ENCODE measurements around the gene ITGB4.
A peak's percentile ranks its signal among the peaks of the same experiment; 100 is the strongest.

The ITGB4 gene

DNA sequence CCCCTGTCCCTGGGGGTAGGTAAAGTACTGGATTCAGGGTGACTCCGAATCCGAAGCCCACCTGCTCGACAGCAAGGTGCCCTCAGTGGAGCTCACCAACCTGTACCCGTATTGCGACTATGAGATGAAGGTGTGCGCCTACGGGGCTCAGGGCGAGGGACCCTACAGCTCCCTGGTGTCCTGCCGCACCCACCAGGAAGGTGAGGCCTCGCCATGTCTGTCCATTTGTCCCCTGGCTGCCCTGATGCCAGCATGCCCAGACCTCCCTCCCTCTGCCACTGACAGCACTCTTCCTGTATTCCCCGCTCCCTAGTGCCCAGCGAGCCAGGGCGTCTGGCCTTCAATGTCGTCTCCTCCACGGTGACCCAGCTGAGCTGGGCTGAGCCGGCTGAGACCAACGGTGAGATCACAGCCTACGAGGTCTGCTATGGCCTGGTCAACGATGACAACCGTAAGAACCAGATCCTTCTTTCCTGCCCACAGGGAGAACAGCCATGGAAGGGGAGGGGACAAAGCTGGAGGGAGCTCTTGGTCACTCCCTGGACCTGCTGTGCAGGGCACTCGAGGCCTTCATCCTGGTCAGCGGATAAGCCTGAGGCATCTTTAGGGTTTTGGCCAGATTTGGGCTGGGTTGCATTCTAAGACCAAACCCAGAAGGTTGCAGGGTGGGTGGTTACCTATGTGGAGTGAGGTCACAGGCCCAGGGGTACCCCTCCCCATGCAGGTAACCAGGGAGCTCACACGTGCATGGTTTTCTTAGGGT is 29.6 kb downstream of the ITGB4 start:
- no peak overlapping the region for H3K4me3 ChIP-seq (ENCODE audit: low read length)
- H3K27ac ChIP-seq (ENCODE audit: low read length), result no peak overlapping the region
- H3K36me3 ChIP-seq (ENCODE audit: control insufficient read depth, low read depth, low read length), result no peaks in the 10 kb centered on the region
- peaks cover 13% of the 10 kb centered on the region for H3K27me3 ChIP-seq (ENCODE audit: control insufficient read depth, insufficient read depth, low read length)
- H3K9me3 ChIP-seq (ENCODE audit: control insufficient read depth, low read depth, low read length), result no peaks in the 10 kb centered on the region
- H3K4me1 ChIP-seq (ENCODE audit: control insufficient read depth, low read depth, low read length), result no peaks in the 10 kb centered on the region
- H3K9ac ChIP-seq (ENCODE audit: low read length), result no peak overlapping the region

DNA sequence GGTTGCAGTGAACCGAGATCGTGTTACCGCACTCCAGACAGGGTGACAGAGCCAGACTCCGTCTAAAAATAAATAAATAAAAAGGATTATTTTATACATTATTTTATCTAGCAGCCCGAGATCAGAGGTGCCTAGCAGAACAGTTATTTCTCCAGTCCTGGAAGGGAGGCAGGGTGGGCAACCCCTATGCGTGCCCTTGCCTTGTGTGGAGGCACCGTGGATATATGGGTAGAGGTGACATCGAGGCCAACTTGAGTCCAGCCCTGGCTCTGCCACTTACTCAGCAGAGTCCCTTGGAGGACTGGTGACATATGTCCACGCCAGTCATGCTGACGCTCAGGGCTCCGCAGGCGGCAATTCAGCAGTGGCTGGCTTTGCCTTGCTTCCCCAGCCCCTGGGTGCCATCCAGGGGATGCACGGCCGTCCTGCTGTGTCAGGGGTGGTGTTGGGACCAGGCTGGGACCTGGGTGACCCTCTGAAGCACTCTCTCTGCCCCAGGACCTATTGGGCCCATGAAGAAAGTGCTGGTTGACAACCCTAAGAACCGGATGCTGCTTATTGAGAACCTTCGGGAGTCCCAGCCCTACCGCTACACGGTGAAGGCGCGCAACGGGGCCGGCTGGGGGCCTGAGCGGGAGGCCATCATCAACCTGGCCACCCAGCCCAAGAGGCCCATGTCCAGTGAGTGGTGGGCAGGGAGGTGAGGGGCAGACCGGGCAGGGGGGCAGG is 30.6 kb downstream of the ITGB4 start:
- Histone ChIP-seq H3K4me3 (ENCODE audit: low read length) (no peak overlapping the region), H3K27ac (ENCODE audit: low read length) (no peak overlapping the region), H3K4me1 (ENCODE audit: control insufficient read depth, low read depth, low read length) (no peaks in the 10 kb centered on the region), H3K36me3 (ENCODE audit: control insufficient read depth, low read depth, low read length) (no peaks in the 10 kb centered on the region), H3K9me3 (ENCODE audit: control insufficient read depth, low read depth, low read length) (no peaks in the 10 kb centered on the region), H3K9ac (ENCODE audit: low read length) (no peak overlapping the region), H3K27me3 (ENCODE audit: control insufficient read depth, insufficient read depth, low read length) (peaks cover 13% of the 10 kb centered on the region)

DNA sequence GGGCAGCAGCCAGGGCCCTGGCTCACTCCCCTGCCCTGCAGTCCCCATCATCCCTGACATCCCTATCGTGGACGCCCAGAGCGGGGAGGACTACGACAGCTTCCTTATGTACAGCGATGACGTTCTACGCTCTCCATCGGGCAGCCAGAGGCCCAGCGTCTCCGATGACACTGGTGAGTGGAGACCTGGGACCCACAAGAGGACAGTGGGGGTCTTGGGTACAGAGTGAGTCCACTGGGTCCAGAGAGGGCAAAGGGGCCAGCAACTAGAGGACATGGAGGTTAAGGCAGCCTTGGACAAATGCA is 31.1 kb downstream of the ITGB4 start:
- H3K27me3 ChIP-seq (ENCODE audit: control insufficient read depth, insufficient read depth, low read length), result peaks cover 13% of the 10 kb centered on the region
- H3K4me1 ChIP-seq (ENCODE audit: control insufficient read depth, low read depth, low read length), result no peaks in the 10 kb centered on the region
- no peak overlapping the region for H3K9ac ChIP-seq (ENCODE audit: low read length)
- no peak overlapping the region for H3K27ac ChIP-seq (ENCODE audit: low read length)
- no peaks in the 10 kb centered on the region for H3K36me3 ChIP-seq (ENCODE audit: control insufficient read depth, low read depth, low read length)
- no peak overlapping the region for H3K4me3 ChIP-seq (ENCODE audit: low read length)
- no peaks in the 10 kb centered on the region for H3K9me3 ChIP-seq (ENCODE audit: control insufficient read depth, low read depth, low read length)

DNA sequence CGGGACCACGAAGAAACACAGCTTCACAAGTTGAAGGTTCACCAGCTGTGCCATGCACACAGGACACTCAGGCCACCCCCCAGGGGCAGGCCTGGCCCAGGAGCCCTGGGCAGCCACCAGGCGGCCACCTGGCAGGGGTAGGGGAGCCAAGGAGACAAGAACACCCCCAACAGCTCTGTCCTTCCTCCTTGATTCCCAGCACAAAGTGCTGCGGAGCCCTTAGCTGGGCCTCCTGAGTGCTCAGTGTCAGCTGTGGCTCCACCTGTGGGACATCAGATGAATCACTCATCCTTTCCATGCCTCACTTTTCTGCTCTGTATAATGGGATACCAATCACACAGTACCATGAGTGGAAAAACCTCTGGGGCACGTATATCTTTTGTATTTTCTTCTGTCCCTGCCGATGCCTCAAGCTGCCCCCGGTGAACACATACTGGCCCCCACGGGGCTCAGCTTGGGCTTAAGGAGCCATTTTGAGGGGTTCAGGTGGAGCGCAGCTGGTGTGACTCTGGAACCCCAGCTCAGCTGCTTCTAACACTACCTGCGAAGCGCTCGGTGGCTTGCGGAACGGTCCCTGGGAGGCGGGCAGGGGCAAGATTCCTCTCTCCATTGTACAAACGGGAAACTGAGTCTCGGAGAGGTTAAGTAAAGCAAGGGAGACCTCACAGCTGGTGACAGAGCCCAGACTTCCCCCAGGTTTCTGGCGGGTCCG is 31.7 kb downstream of the ITGB4 start:
- Histone ChIP-seq H3K27ac (ENCODE audit: low read length) (no peak overlapping the region), H3K27me3 (ENCODE audit: control insufficient read depth, insufficient read depth, low read length) (peaks cover 13% of the 10 kb centered on the region), H3K9me3 (ENCODE audit: control insufficient read depth, low read depth, low read length) (no peaks in the 10 kb centered on the region), H3K36me3 (ENCODE audit: control insufficient read depth, low read depth, low read length) (no peaks in the 10 kb centered on the region), H3K4me3 (ENCODE audit: low read length) (peak overlapping the region; percentile 32), H3K4me1 (ENCODE audit: control insufficient read depth, low read depth, low read length) (no peaks in the 10 kb centered on the region), H3K9ac (ENCODE audit: low read length) (no peak overlapping the region)

DNA sequence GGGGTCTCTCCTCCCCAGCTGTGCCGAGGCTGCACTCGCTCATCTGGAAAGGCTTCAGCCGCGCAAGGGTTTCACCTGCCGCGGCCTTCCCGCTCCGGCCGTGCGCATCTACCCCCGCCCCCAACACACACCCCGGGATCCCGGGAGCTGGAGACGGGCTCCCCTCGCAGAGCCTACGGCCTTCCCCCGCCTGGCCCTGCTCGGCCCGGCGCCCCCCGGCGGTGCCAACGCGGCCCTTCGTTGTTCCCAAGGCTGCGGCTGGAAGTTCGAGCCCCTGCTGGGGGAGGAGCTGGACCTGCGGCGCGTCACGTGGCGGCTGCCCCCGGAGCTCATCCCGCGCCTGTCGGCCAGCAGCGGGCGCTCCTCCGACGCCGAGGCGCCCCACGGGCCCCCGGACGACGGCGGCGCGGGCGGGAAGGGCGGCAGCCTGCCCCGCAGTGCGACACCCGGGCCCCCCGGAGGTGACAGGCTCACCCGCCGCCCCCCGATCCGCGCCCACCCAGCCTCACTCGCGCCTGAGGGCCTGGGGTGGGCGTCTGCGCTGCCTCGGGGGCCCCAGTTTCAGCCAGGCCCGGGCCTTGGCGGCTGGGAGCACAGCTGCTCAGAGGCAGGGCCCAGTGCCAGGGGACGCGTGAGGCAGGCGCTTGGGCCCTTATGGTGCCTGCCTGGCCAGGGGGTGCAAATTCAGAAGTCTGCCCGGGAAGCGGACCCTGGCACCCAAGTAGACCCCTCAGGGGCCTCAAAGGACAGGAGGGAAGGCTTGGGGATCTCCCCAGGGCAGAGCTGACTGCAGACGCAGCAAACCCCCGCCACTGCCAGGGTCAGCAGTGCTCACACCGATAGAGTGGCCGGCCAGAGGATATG is 32.5 kb downstream of the ITGB4 start:
- H3K9ac ChIP-seq (ENCODE audit: low read length), result no peak overlapping the region
- H3K9me3 ChIP-seq (ENCODE audit: control insufficient read depth, low read depth, low read length), result no peaks in the 10 kb centered on the region
- no peak overlapping the region for H3K27ac ChIP-seq (ENCODE audit: low read length)
- no peaks in the 10 kb centered on the region for H3K36me3 ChIP-seq (ENCODE audit: control insufficient read depth, low read depth, low read length)
- H3K4me1 ChIP-seq (ENCODE audit: control insufficient read depth, low read depth, low read length), result no peaks in the 10 kb centered on the region
- peaks cover 13% of the 10 kb centered on the region for H3K27me3 ChIP-seq (ENCODE audit: control insufficient read depth, insufficient read depth, low read length)
- H3K4me3 ChIP-seq (ENCODE audit: low read length), result peak overlapping the region; percentile 32

DNA sequence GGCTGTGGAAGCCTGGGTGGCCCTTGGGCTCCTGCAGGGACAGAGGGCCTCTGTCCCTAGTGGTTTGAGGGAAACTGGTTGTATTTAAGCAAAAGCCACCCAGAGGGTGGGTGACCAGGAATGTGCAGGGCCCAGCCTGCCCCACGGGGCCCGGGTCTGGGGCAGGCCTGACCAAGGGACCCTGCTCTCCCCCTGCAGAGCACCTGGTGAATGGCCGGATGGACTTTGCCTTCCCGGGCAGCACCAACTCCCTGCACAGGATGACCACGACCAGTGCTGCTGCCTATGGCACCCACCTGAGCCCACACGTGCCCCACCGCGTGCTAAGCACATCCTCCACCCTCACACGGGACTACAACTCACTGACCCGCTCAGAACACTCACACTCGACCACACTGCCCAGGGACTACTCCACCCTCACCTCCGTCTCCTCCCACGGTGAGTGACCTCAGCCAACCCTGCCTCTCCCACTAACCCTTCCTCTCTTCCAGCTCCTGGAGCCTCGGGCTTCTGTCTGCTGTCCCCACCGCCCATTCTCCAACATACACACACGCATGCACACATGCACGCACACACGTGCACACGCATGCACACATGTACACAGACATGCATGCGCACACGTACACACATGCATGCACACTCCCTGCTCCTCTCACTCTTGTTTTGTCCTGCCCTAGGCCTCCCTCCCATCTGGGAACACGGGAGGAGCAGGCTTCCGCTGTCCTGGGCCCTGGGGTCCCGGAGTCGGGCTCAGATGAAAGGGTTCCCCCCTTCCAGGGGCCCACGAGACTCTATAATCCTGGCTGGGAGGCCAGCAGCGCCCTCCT is 33.3 kb downstream of the ITGB4 start:
- H3K4me3 ChIP-seq (ENCODE audit: low read length), result no peak overlapping the region

DNA sequence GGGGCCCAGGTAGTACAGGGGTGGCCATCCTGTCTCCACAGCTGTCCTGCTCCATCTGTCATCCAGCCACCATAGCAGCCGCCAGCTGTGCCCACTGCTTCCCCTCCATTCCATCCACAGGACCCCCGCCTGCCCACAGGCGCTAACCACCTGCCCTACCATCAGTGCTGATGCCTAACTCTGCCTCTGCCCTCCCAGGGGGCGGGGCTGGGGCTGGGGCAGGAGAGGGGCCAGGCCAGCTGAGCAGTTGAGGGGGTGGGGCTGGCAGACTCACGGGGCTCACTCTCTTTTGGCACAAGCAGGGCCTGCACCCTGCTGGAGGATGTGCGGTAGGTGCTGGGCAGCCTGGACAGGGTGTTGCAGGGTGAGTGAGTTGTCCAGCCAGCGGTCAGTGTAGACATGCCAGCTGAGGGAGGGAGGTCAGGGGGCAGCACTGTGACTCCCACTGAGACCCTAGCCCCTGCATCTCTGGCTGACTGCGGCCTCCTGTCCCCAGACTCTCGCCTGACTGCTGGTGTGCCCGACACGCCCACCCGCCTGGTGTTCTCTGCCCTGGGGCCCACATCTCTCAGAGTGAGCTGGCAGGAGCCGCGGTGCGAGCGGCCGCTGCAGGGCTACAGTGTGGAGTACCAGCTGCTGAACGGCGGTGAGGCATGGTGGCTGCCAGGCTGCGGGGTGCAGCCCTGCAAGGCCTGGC is 34.1 kb downstream of the ITGB4 start:
- Histone ChIP-seq H3K9me3 (ENCODE audit: control insufficient read depth, low read depth, low read length) (no peaks in the 10 kb centered on the region), H3K4me3 (ENCODE audit: low read length) (no peak overlapping the region), H3K4me1 (ENCODE audit: control insufficient read depth, low read depth, low read length) (no peaks in the 10 kb centered on the region), H3K36me3 (ENCODE audit: control insufficient read depth, low read depth, low read length) (no peaks in the 10 kb centered on the region), H3K9ac (ENCODE audit: low read length) (no peak overlapping the region), H3K27ac (ENCODE audit: low read length) (no peak overlapping the region), H3K27me3 (ENCODE audit: control insufficient read depth, insufficient read depth, low read length) (peaks cover 13% of the 10 kb centered on the region)

More for the DNA sequence above, 33.3 kb downstream of the ITGB4 start:
- peaks cover 13% of the 10 kb centered on the region for H3K27me3 ChIP-seq (ENCODE audit: control insufficient read depth, insufficient read depth, low read length)
- no peaks in the 10 kb centered on the region for H3K36me3 ChIP-seq (ENCODE audit: control insufficient read depth, low read depth, low read length)
- no peaks in the 10 kb centered on the region for H3K4me1 ChIP-seq (ENCODE audit: control insufficient read depth, low read depth, low read length)
- H3K9ac ChIP-seq (ENCODE audit: low read length), result no peak overlapping the region
- no peaks in the 10 kb centered on the region for H3K9me3 ChIP-seq (ENCODE audit: control insufficient read depth, low read depth, low read length)
- no peak overlapping the region for H3K27ac ChIP-seq (ENCODE audit: low read length)

DNA sequence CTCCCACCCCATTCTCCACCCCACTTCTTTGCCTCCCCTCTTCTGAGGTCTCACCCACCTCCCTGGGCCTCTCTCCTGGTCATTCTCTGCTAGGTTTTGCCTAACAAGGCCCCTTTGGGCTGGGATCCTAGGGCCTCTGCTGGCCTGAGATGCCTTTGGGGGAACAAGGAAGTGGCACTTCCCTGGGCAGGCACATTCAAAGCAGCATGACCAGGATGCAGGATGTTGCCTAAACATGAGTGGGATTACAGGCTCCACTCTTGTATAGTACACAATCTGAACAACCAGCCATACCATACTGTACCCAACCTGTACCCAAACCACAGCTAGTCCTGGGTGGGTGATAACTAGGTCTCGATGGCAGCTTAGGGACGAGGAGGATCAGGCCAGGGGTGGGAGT is 34.7 kb downstream of the ITGB4 start:
- Histone ChIP-seq H3K27ac (ENCODE audit: low read length) (no peak overlapping the region), H3K9me3 (ENCODE audit: control insufficient read depth, low read depth, low read length) (no peaks in the 10 kb centered on the region), H3K4me3 (ENCODE audit: low read length) (no peak overlapping the region), H3K4me1 (ENCODE audit: control insufficient read depth, low read depth, low read length) (no peaks in the 10 kb centered on the region), H3K36me3 (ENCODE audit: control insufficient read depth, low read depth, low read length) (no peaks in the 10 kb centered on the region), H3K9ac (ENCODE audit: low read length) (no peak overlapping the region), H3K27me3 (ENCODE audit: control insufficient read depth, insufficient read depth, low read length) (peaks cover 13% of the 10 kb centered on the region)

DNA sequence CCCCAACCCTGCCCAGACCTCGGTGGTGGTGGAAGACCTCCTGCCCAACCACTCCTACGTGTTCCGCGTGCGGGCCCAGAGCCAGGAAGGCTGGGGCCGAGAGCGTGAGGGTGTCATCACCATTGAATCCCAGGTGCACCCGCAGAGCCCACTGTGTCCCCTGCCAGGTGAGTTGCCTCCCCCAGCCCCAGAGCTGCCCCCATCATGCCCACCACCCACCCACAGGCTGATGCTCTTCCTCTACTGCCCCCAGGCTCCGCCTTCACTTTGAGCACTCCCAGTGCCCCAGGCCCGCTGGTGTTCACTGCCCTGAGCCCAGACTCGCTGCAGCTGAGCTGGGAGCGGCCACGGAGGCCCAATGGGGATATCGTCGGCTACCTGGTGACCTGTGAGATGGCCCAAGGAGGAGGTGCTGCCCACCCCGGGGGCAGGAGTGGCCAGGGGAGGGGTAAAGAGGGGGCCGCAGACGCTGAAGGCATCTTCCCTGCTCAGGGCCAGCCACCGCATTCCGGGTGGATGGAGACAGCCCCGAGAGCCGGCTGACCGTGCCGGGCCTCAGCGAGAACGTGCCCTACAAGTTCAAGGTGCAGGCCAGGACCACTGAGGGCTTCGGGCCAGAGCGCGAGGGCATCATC is 35.3 kb downstream of the ITGB4 start:
- Histone ChIP-seq H3K27ac (ENCODE audit: low read length) (no peak overlapping the region), H3K4me1 (ENCODE audit: control insufficient read depth, low read depth, low read length) (no peaks in the 10 kb centered on the region), H3K27me3 (ENCODE audit: control insufficient read depth, insufficient read depth, low read length) (peaks cover 13% of the 10 kb centered on the region), H3K9ac (ENCODE audit: low read length) (no peak overlapping the region), H3K4me3 (ENCODE audit: low read length) (no peak overlapping the region), H3K9me3 (ENCODE audit: control insufficient read depth, low read depth, low read length) (no peaks in the 10 kb centered on the region), H3K36me3 (ENCODE audit: control insufficient read depth, low read depth, low read length) (no peaks in the 10 kb centered on the region)

DNA sequence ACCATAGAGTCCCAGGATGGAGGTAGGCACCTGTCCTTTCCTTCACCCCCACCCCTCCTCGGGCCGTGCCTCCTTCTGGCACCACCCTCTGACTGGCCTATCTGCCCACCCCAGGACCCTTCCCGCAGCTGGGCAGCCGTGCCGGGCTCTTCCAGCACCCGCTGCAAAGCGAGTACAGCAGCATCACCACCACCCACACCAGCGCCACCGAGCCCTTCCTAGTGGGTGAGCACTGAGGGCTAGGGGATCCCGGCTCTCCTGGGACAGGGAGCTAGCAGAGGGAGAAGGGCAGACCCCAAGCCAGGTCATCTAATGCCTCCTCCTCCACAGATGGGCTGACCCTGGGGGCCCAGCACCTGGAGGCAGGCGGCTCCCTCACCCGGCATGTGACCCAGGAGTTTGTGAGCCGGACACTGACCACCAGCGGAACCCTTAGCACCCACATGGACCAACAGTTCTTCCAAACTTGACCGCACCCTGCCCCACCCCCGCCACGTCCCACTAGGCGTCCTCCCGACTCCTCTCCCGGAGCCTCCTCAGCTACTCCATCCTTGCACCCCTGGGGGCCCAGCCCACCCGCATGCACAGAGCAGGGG is 35.9 kb downstream of the ITGB4 start:
- H3K4me1 ChIP-seq (ENCODE audit: control insufficient read depth, low read depth, low read length), result no peaks in the 10 kb centered on the region
- H3K27me3 ChIP-seq (ENCODE audit: control insufficient read depth, insufficient read depth, low read length), result peaks cover 13% of the 10 kb centered on the region
- H3K36me3 ChIP-seq (ENCODE audit: control insufficient read depth, low read depth, low read length), result no peaks in the 10 kb centered on the region
- H3K9me3 ChIP-seq (ENCODE audit: control insufficient read depth, low read depth, low read length), result no peaks in the 10 kb centered on the region
- H3K4me3 ChIP-seq (ENCODE audit: low read length), result no peak overlapping the region
- H3K9ac ChIP-seq (ENCODE audit: low read length), result no peak overlapping the region
- H3K27ac ChIP-seq (ENCODE audit: low read length), result no peak overlapping the region
